H1 (cell line): ENCODE measurements around the gene ZNF358. TPM values are rescaled to one million over a fixed set of nuclear protein-coding genes. Genes with fewer than 3 reads are reported as not detected.

ENCODE experiments used
- CTCF ChIA-PET: fragments of 300-600 bp; sonication (Branson Sonifier 250); formaldehyde crosslinking; loops from one replicate; lab custom pipeline; 2021; ENCODE audit not compliant: partially characterized antibody; lab: Charles Lee
- POLR2A ChIA-PET: fragments of 300-600 bp; sonication (Branson Sonifier 250); formaldehyde crosslinking; loops from one replicate; lab custom pipeline; 2021; ENCODE audit warnings: inconsistent platforms; ENCODE audit not compliant: partially characterized antibody; lab: Charles Lee
- DNase-seq, 2 experiments: peaks; one replicate each; pipeline versions ENCODE4 v3.0.0 to v3.0.0-alpha.2; 2010 to 2022; ENCODE audit warnings: low spot score in 2 of 2, low read depth in 1 of 2, mixed read lengths in 1 of 2
- FAIRE-seq: peaks from 2 replicates; lab custom pipeline; 2011; peaks lifted over from hg19 to GRCh38; lab: Jason Lieb, UNC
- H2AFZ ChIP-seq: 2 replicates; pipeline ENCODE4 v1.8.1; 2012; ENCODE audit warnings: low read length, inconsistent platforms
- H2AK5ac ChIP-seq: 2 replicates; pipeline ENCODE4 v1.6.1; 2013; ENCODE audit warnings: low read depth, low read length
- H2BK120ac ChIP-seq: replicated peaks from 2 replicates; pipeline ENCODE3; 2013; ENCODE audit warnings: low read depth, low read length, inconsistent platforms
- H2BK12ac ChIP-seq: 2 replicates; pipeline ENCODE4 v1.6.1; 2013; ENCODE audit warnings: low read depth, low read length
- H2BK15ac ChIP-seq: 2 replicates; pipeline ENCODE4 v1.6.1; 2013; ENCODE audit warnings: low read length
- H2BK20ac ChIP-seq: 2 replicates; pipeline ENCODE4 v1.6.1; 2013; ENCODE audit warnings: low read length
- H2BK5ac ChIP-seq: 2 replicates; pipeline ENCODE4 v1.6.1; 2013; ENCODE audit warnings: low read depth, low read length
- H3K14ac ChIP-seq: 2 replicates; pipeline ENCODE4 v1.6.1; 2013; ENCODE audit warnings: inconsistent platforms; ENCODE audit not compliant: insufficient read length
- H3K18ac ChIP-seq: 2 replicates; pipeline ENCODE4 v1.6.1; 2013; ENCODE audit warnings: low read length; ENCODE audit errors: extremely low read depth
- H3K23ac ChIP-seq: 2 replicates; pipeline ENCODE4 v1.6.1; 2013; ENCODE audit warnings: inconsistent platforms; ENCODE audit not compliant: insufficient read length
- H3K23me2 ChIP-seq: 2 replicates; pipeline ENCODE4 v1.6.1; 2013; ENCODE audit warnings: low read depth, low read length
- H3K27ac ChIP-seq: 2 replicates; pipeline ENCODE4 v1.6.1; 2011; ENCODE audit warnings: low read depth, low read length, inconsistent platforms
- H3K27me3 ChIP-seq, 4 experiments: replicated peaks in 1 of 4; 1 replicate in 1 of 4; 2 replicates in 3 of 4; pipeline versions ENCODE4 v1.6.1 to v1.8.1; 2011 to 2013; ENCODE audit warnings: low read length in 3 of 4, mild to moderate bottlenecking in 3 of 4, inconsistent platforms in 2 of 4, mixed read lengths in 2 of 4, moderate library complexity in 1 of 4; ENCODE audit not compliant: control insufficient read depth in 3 of 4, insufficient read depth in 3 of 4; ENCODE audit errors: extremely low read depth in 1 of 4
- H3K36me3 ChIP-seq, 4 experiments: 2 replicates each; pipeline versions ENCODE4 v1.6.1 to v1.8.1; 2011 to 2013; ENCODE audit warnings: mild to moderate bottlenecking in 4 of 4, low read length in 3 of 4, moderate library complexity in 2 of 4, control low read depth in 1 of 4, inconsistent platforms in 1 of 4; ENCODE audit not compliant: insufficient read depth in 4 of 4, control insufficient read depth in 2 of 4
- H3K4ac ChIP-seq: replicated peaks from 2 replicates; pipeline ENCODE3; 2013; ENCODE audit warnings: low read length, low read depth, mixed read lengths, inconsistent platforms; ENCODE audit not compliant: insufficient read length
- H3K4me1 ChIP-seq, 4 experiments: replicated peaks in 1 of 4; 1 replicate in 1 of 4; 2 replicates in 3 of 4; pipeline versions ENCODE4 v1.6.1 to v1.8.1; 2011 to 2013; ENCODE audit warnings: low read length in 3 of 4, inconsistent platforms in 2 of 4, mixed read lengths in 1 of 4; ENCODE audit not compliant: insufficient read depth in 4 of 4, control insufficient read depth in 3 of 4
- H3K4me2 ChIP-seq, 2 experiments: 2 replicates each; pipeline versions ENCODE4 v1.6.1 to v1.8.1; 2011 to 2013; ENCODE audit warnings: low read depth in 2 of 2, low read length in 2 of 2, control low read depth in 1 of 2, inconsistent platforms in 1 of 2, mild to moderate bottlenecking in 1 of 2; ENCODE audit not compliant: insufficient read depth in 1 of 2
- H3K4me3 ChIP-seq, 4 experiments: fragments of 200-600, 300-600 bp in 1 of 4; sonication (generic), shearing (Covaris generic), sonication (Bioruptor Twin) in 1 of 4; 2 replicates each; pipeline versions ENCODE4 v1.5.1 to v1.8.1; 2011 to 2016; ENCODE audit warnings: low read length in 4 of 4, low read depth in 3 of 4, control low read depth in 2 of 4, inconsistent platforms in 2 of 4, mild to moderate bottlenecking in 2 of 4, mixed read lengths in 1 of 4, moderate library complexity in 1 of 4; ENCODE audit not compliant: insufficient read depth in 2 of 4; ENCODE audit errors: extremely low read depth in 1 of 4
- H3K56ac ChIP-seq: replicated peaks from 2 replicates; pipeline ENCODE3; 2013; ENCODE audit warnings: low read depth, mild to moderate bottlenecking, mixed read lengths, low read length, inconsistent platforms; ENCODE audit not compliant: insufficient read length
- H3K79me1 ChIP-seq: 2 replicates; pipeline ENCODE4 v1.6.1; 2013; ENCODE audit warnings: low read depth, low read length, control low read depth
- H3K79me2 ChIP-seq, 2 experiments: 2 replicates each; pipeline versions ENCODE4 v1.6.1 to v1.8.1; 2012 to 2013; ENCODE audit warnings: low read length in 2 of 2, mild to moderate bottlenecking in 2 of 2, inconsistent platforms in 1 of 2; ENCODE audit not compliant: insufficient read depth in 2 of 2, control insufficient read depth in 1 of 2
- H3K9ac ChIP-seq, 4 experiments: replicated peaks in 1 of 4; 1 replicate in 1 of 4; 2 replicates in 3 of 4; pipeline versions ENCODE4 v1.6.1 to v1.8.1; 2011 to 2013; ENCODE audit warnings: low read depth in 3 of 4, low read length in 3 of 4, control low read depth in 2 of 4, mild to moderate bottlenecking in 2 of 4, moderate library complexity in 2 of 4, inconsistent platforms in 1 of 4; ENCODE audit errors: extremely low read depth in 1 of 4
- H3K9me3 ChIP-seq, 2 experiments: 2 replicates each; pipeline versions ENCODE4 v1.6.1 to v1.8.1; 2012 to 2013; ENCODE audit warnings: mild to moderate bottlenecking in 2 of 2, moderate library complexity in 2 of 2, control low read depth in 1 of 2, inconsistent platforms in 1 of 2, low read depth in 1 of 2, low read length in 1 of 2, mixed read lengths in 1 of 2; ENCODE audit not compliant: insufficient read depth in 2 of 2
- H4K20me1 ChIP-seq, 2 experiments: replicated peaks in 1 of 2; 2 replicates each; pipeline versions ENCODE3 to v1.8.1; 2011 to 2013; ENCODE audit warnings: inconsistent platforms in 2 of 2, low read length in 2 of 2, mild to moderate bottlenecking in 1 of 2; ENCODE audit not compliant: insufficient read depth in 2 of 2, control insufficient read depth in 1 of 2
- H4K5ac ChIP-seq: 2 replicates; pipeline ENCODE4 v1.6.1; 2013; ENCODE audit warnings: low read length, low read depth, mixed read lengths, inconsistent platforms; ENCODE audit not compliant: insufficient read length
- H4K8ac ChIP-seq: 2 replicates; pipeline ENCODE4 v1.8.0; 2013; ENCODE audit warnings: mild to moderate bottlenecking, moderate library complexity, low read length, inconsistent platforms; ENCODE audit not compliant: insufficient read depth; ENCODE audit errors: extremely low read depth
- H4K91ac ChIP-seq: replicated peaks from 2 replicates; pipeline ENCODE3; 2013; ENCODE audit warnings: low read length, mixed read lengths, inconsistent platforms; ENCODE audit not compliant: insufficient read length
- CTCF ChIP-seq, 3 experiments: IDR thresholded peaks; 1 replicate in 2 of 3; 2 replicates in 1 of 3; pipeline versions ENCODE4 v1.5.1 to v1.6.1; 2011; ENCODE audit warnings: low read length in 3 of 3, mild to moderate bottlenecking in 3 of 3, inconsistent platforms in 2 of 3, low read depth in 1 of 3, moderate library complexity in 1 of 3; ENCODE audit not compliant: insufficient read depth in 1 of 3; ENCODE audit errors: control extremely low read depth in 1 of 3
- RNF2 ChIP-seq: fragments of 200-900, 300-1000 bp; sonication (generic); IDR thresholded peaks from 2 replicates; pipeline ENCODE4 v1.7.1; 2016; ENCODE audit warnings: borderline replicate concordance, low read depth, mild to moderate bottlenecking, antibody characterized with exemption, low read length; ENCODE audit not compliant: poor library complexity, severe bottlenecking; ENCODE audit errors: missing control alignments
- WGBS, 2 experiments: shearing (Covaris generic) in 1 of 2; methylation state at CpG; one replicate each; pipeline versions ENCODE4 v1.1.6 to v1.1.7; 2013 to 2015; ENCODE audit warnings: low lambda C conversion rate in 2 of 2, mixed read lengths in 2 of 2, inconsistent platforms in 1 of 2, low coverage in 1 of 2, missing lambda C conversion rate in 1 of 2; ENCODE audit not compliant: insufficient replicate concordance in 2 of 2, insufficient coverage in 1 of 2, insufficient read length in 1 of 2; ENCODE audit errors: extremely low coverage in 1 of 2, missing lambda C conversion rate in 1 of 2; 5-methylcytosine and 5-hydroxymethylcytosine counted together
- polyA plus RNA-seq, 7 experiments: library from polyadenylated mRNA; depleted of rRNA in 3 of 7; stranded (reverse) in 5 of 7; unstranded in 2 of 7; fragments of >200 nt in 5 of 7; fragments of 200-250 nt in 2 of 7; gene quantifications; 1 replicate in 5 of 7; 2 replicates in 1 of 7; 4 replicates in 1 of 7; pipeline versions ENCODE4 v1.2.1 to v1.2.3, GENCODE V29; 2011 to 2013; ENCODE audit warnings: missing spikeins in 2 of 7, mixed read lengths in 2 of 7
- total RNA-seq: library from RNA; stranded (reverse); fragmentation: NEBNext Ultra II Directional; extraction: Animal tissue kit (Norgen Biotek cat#: 25700); gene quantifications from 2 replicates; pipeline ENCODE4 v1.2.1, GENCODE V29; 2021

The ZNF358 gene
- total and polyA plus RNA-seq, 2 of the 8 experiments (the other 6 are each of a cell fraction or from before 2014, with no cell fraction given), result 40.0 to 60.3 TPM

GRCh38 chr19:7476777-7477494 lies 39.0 kb upstream of the ZNF358 start:
- POLR2A ChIA-PET, result interaction anchor here (1.2 to 1.7 kb wide), 3 partner anchors 9 to 35 kb away, joined by 3 to 4 read pairs (median 3); no protein-coding TSS in a partner anchor
- Histone ChIP-seq H3K36me3 (no peaks in the 10 kb centered on the region), H2BK20ac (no peak overlapping the region), H3K79me1 (no peaks in the 10 kb centered on the region), H3K23me2 (no peaks in the 10 kb centered on the region; the same call in 1 of the 2 replicates), H3K4me1 (peaks cover 0 to 3% (median 2%) of the 10 kb centered on the region in 4 experiments; a peak in 2 of 7 replicates), H2AFZ (no peak overlapping the region), H3K79me2 (no peaks in the 10 kb centered on the region), H2BK12ac (no peak overlapping the region), H2BK5ac (peak overlapping the region; percentile 32; the same call in 1 of the 2 replicates), H4K91ac (no peak overlapping the region), H3K4ac (no peak overlapping the region), H3K23ac (no peak overlapping the region), H3K4me2 (no peak overlapping the region), H3K9ac (no peak overlapping the region), H2BK120ac (no peak overlapping the region), H3K18ac (no peak overlapping the region), H3K27ac (no peak overlapping the region), H3K27me3 (no peaks in the 10 kb centered on the region; a peak in 1 of 7 replicates), H3K4me3 (no peak overlapping the region), H4K8ac (no peak overlapping the region), H2AK5ac (no peak overlapping the region), H2BK15ac (no peak overlapping the region), H4K5ac (no peak overlapping the region), H3K9me3 (no peaks in the 10 kb centered on the region), H3K56ac (no peak overlapping the region), H4K20me1 (peaks cover 0 to 1% of the 10 kb centered on the region in 2 experiments), H3K14ac (no peak overlapping the region)
- WGBS, 2 experiments, result 90% methylated on average over 34 of the region's 35 CpGs; no CpG with 5 or more reads in 1 of the 2 experiments
- FAIRE-seq (no peak), DNase-seq (no peak)
- TF ChIP-seq RNF2, result no peak
- peak in 1 of 3 experiments; percentile 1; a peak in 1 of 4 replicates for TF ChIP-seq CTCF (IDR thresholded peaks at IDR 0.05; ENCODE audit: control extremely low read depth in 1 of 3, insufficient read depth in 1 of 3, low read depth in 1 of 3, low read length in 3 of 3)
- CTCF ChIA-PET, result interaction anchor here (0.5 to 2.9 kb wide), 3 partner anchors 10 to 322 kb away, joined by 3 to 12 read pairs (median 4); no protein-coding TSS in a partner anchor
